Fibroblast of the aortic adventitia (primary cell): ENCODE measurements around the gene SLC13A4. TPM values are rescaled to one million over a fixed set of nuclear protein-coding genes. Genes with fewer than 3 reads are reported as not detected.

Experiments
- DNase-seq: peaks from one replicate; pipeline ENCODE4 v3.0.0-alpha.2; 2010; ENCODE audit warnings: low read depth
- H3K4me3 ChIP-seq: 2 replicates; pipeline ENCODE4 v1.5.1; 2011; ENCODE audit warnings: low read depth, mild to moderate bottlenecking, control low read depth, low read length, moderate library complexity
- total RNA-seq: library from RNA; depleted of rRNA; stranded (reverse); fragments of >200 nt; gene quantifications from 2 replicates; pipeline ENCODE4 v1.2.3, GENCODE V29; 2012; ENCODE audit warnings: low replicate concordance
- TF ChIP-seq, protein P1 (sequence below): IDR thresholded peaks from 2 replicates; pipeline ENCODE4 v1.5.1; 2011; ENCODE audit warnings: mild to moderate bottlenecking, low read length, control low read depth, inconsistent platforms; ENCODE audit not compliant: insufficient read depth

Gene SLC13A4
- total RNA-seq, 1 donor, result 0.99 TPM

DNA sequence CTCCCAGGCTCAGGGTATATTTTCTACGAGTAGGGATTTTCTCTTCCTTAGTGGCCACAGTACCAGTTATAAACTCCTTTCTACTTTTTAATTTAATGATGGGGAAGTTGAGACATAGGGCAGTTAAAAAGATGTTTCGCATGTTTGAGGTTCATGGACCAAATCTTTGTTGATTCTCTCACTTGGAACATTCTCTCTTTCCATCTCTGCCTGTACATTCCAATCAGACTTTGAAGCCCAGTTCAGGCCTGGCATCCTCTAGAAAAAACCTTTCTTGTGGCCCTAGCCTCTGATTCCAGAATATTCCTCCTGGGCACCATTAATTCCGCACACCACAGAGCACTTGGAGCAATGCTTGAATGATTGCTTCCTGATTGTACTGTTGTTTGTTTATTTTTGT lies 18.5 kb downstream of the SLC13A4 start:
- no peak overlapping the region for H3K4me3 ChIP-seq
- no peak for DNase-seq
- TF ChIP-seq, protein P1, sequence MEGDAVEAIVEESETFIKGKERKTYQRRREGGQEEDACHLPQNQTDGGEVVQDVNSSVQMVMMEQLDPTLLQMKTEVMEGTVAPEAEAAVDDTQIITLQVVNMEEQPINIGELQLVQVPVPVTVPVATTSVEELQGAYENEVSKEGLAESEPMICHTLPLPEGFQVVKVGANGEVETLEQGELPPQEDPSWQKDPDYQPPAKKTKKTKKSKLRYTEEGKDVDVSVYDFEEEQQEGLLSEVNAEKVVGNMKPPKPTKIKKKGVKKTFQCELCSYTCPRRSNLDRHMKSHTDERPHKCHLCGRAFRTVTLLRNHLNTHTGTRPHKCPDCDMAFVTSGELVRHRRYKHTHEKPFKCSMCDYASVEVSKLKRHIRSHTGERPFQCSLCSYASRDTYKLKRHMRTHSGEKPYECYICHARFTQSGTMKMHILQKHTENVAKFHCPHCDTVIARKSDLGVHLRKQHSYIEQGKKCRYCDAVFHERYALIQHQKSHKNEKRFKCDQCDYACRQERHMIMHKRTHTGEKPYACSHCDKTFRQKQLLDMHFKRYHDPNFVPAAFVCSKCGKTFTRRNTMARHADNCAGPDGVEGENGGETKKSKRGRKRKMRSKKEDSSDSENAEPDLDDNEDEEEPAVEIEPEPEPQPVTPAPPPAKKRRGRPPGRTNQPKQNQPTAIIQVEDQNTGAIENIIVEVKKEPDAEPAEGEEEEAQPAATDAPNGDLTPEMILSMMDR, result no peak

- TF ChIP-seq, protein P1, result no peak
- no peak for DNase-seq
- H3K4me3 ChIP-seq, result no peak overlapping the region
These were observed 19.9 kb downstream of the SLC13A4 start for GRCh38 chr7:135708041-135708440.

GRCh38 chr7:135707570-135707966 lies 20.4 kb downstream of the SLC13A4 start:
- DNase-seq, result no peak
- TF ChIP-seq, protein P1, result no peak
- no peak overlapping the region for H3K4me3 ChIP-seq

DNA sequence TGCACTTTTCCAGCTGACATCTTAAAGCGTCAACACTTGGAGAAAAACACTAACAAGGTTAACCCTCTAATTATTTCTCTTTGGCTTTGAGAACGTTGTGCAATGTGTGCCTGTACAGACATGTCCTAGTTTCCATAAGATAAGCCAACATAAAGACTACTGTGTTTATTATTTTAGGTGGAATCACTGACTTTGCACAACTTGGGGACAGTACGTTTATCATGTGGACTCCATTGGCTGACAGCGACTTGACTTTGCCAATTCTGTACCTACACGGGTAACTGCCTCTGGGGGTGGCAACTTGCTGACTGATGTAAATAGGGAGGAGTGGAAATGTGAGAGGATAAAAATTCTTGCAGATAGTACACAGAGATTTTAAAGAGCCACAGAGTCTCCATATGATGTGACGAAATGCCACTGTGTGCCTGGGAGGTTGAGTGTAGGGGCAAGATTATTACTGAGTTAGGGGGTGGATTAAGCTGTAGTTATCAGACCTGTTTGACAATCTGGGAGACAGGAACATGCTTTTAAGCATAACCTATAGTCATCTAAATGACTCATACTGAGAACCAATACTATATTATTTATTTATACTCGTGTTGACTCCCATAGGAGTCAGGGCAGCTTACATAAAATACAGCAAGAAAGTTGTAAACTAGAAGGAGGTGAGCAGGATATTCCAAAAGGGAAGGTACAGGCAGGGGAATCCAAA lies 21.0 kb downstream of the SLC13A4 start:
- TF ChIP-seq, protein P1, result no peak
- DNase-seq, result no peak
- no peak overlapping the region for H3K4me3 ChIP-seq

DNA sequence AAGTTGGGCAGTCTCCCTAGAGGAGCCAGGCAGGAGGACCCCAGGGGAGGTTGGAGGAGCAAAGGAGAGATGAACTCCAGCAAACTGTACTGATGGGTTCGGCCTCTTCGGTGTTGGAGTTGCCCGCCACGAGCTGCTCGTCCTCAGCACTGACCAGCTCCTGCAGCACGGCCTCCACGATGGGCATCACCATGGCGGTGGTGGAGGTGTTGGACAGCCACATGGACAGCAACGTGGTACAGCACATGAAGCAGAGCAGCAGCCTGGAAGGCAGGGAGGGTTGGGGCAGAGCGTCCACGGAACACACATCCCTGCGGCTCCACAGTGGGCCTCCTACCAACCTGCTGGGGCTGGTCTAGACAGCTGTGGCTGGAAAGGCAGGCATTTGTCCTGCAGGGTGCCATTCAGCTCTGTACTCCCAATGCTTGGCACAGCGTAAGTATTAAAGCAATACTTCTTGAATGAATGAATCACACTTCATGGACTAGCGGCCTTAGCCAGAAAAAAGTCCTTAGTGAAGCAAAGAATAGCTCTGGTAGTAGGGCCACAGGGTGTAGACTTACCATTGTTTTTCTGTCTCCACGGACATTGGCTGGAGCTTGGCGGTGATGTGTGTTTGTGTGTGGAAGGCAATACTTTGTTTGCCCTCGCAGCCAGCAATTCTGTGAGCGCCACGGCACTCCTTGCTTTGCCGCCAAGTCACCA lies 21.8 kb downstream of the SLC13A4 start:
- no peak overlapping the region for H3K4me3 ChIP-seq
- no peak for DNase-seq
- TF ChIP-seq, protein P1, result no peak

- no peak for DNase-seq
- TF ChIP-seq, protein P1, result no peak
- H3K4me3 ChIP-seq, result no peak overlapping the region
These were observed 23.3 kb downstream of the SLC13A4 start for GRCh38 chr7:135704698-135705097.
